Measurements from ENCODE around the gene RIPK1. TPM values are rescaled to one million over a fixed set of nuclear protein-coding genes. Genes with fewer than 3 reads are reported as not detected.

The RIPK1 gene
- total and polyA plus RNA-seq, 9 of the 15 experiments (the other 6 are each of a cell fraction or from before 2014, with no cell fraction given), result 3.8 to 24.9 (median 17.7) TPM

GRCh38 chr6:3118353-3119039, 50.2 kb downstream of the RIPK1 start, which contains the start of gene BPHL (continued):
- TF ChIP-seq CHD7 (IDR thresholded peaks at IDR 0.05; ENCODE audit: low read depth, low read length) (no peak), COPS2 (conservative IDR thresholded peaks at IDR 0.05) (no peak), XRCC5 (IDR thresholded peaks at IDR 0.05; ENCODE audit: low read depth, low read length) (0 out of 2 replicates have a peak, but pooled peaks have one; percentile 9), TAF9B (IDR thresholded peaks at IDR 0.05; ENCODE audit: partially characterized antibody) (no peak), KLF13 (tag; IDR thresholded peaks at IDR 0.05; ENCODE audit: borderline replicate concordance, low read depth) (peak; percentile 92; the same call in 1 of the 2 replicates)
- TF ChIP-seq, protein P1, sequence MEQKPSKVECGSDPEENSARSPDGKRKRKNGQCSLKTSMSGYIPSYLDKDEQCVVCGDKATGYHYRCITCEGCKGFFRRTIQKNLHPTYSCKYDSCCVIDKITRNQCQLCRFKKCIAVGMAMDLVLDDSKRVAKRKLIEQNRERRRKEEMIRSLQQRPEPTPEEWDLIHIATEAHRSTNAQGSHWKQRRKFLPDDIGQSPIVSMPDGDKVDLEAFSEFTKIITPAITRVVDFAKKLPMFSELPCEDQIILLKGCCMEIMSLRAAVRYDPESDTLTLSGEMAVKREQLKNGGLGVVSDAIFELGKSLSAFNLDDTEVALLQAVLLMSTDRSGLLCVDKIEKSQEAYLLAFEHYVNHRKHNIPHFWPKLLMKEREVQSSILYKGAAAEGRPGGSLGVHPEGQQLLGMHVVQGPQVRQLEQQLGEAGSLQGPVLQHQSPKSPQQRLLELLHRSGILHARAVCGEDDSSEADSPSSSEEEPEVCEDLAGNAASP (IDR thresholded peaks at IDR 0.05), result no peak
- TF ChIP-seq, protein P2, sequence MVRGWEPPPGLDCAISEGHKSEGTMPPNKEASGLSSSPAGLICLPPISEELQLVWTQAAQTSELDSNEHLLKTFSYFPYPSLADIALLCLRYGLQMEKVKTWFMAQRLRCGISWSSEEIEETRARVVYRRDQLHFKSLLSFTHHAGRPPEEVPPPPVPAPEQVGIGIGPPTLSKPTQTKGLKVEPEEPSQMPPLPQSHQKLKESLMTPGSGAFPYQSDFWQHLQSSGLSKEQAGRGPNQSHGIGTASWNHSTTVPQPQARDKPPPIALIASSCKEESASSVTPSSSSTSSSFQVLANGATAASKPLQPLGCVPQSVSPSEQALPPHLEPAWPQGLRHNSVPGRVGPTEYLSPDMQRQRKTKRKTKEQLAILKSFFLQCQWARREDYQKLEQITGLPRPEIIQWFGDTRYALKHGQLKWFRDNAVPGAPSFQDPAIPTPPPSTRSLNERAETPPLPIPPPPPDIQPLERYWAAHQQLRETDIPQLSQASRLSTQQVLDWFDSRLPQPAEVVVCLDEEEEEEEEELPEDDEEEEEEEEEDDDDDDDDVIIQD (CRISPR knock-in tag; IDR thresholded peaks at IDR 0.05), result no peak
- TF ChIP-seq, protein P3, sequence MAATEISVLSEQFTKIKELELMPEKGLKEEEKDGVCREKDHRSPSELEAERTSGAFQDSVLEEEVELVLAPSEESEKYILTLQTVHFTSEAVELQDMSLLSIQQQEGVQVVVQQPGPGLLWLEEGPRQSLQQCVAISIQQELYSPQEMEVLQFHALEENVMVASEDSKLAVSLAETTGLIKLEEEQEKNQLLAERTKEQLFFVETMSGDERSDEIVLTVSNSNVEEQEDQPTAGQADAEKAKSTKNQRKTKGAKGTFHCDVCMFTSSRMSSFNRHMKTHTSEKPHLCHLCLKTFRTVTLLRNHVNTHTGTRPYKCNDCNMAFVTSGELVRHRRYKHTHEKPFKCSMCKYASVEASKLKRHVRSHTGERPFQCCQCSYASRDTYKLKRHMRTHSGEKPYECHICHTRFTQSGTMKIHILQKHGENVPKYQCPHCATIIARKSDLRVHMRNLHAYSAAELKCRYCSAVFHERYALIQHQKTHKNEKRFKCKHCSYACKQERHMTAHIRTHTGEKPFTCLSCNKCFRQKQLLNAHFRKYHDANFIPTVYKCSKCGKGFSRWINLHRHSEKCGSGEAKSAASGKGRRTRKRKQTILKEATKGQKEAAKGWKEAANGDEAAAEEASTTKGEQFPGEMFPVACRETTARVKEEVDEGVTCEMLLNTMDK (IDR thresholded peaks at IDR 0.05; ENCODE audit: borderline replicate concordance, insufficient read depth, low read depth, low read length, poor library complexity, severe bottlenecking), result no peak
